Psoas muscle (tissue), 8 donors: ENCODE data around the gene WIPF3. TPM values are rescaled to one million over a fixed set of nuclear protein-coding genes. Genes with fewer than 3 reads are reported as not detected.

ENCODE experiments used
- ATAC-seq, 4 donors: fragments of 200-7000 bp; cut with Tn5 transposase; one replicate each; pipeline ENCODE4 v1.9.1; 2020; ENCODE audit warnings: moderate library complexity in 3 of 4, mild to moderate bottlenecking in 2 of 4
- DNase-seq, 2 donors: peaks; one replicate each; pipeline ENCODE4 v3.0.0-alpha.2; 2020
- H3K27ac ChIP-seq: fragments of 200-600 bp; one replicate; pipeline ENCODE4 v1.8.0; 2022
- H3K27me3 ChIP-seq, 3 donors: fragments of 200-600 bp in 1 of 3; one replicate each; pipeline versions ENCODE4 v1.6.1 to v1.8.0; 2013 to 2022; ENCODE audit warnings: low read length in 2 of 3, mild to moderate bottlenecking in 2 of 3, moderate library complexity in 1 of 3; ENCODE audit not compliant: insufficient read depth in 3 of 3
- H3K36me3 ChIP-seq, 2 donors: fragments of 200-600 bp in 1 of 2; one replicate each; pipeline versions ENCODE4 v1.6.1 to v1.8.0; 2013 to 2022; ENCODE audit warnings: low read depth in 1 of 2, mild to moderate bottlenecking in 1 of 2, moderate library complexity in 1 of 2; ENCODE audit not compliant: insufficient read depth in 1 of 2
- H3K4me1 ChIP-seq: fragments of 200-600 bp; one replicate; pipeline ENCODE4 v1.8.0; 2022
- H3K4me3 ChIP-seq: fragments of 200-600 bp; one replicate; pipeline ENCODE4 v1.8.0; 2022; ENCODE audit warnings: mild to moderate bottlenecking
- H3K9me3 ChIP-seq: fragments of 200-600 bp; one replicate; pipeline ENCODE4 v1.8.0; 2022
- WGBS, 3 donors: extraction: QIAGEN DNeasy Blood & Tissue Kit; methylation state at CpG; one replicate each; pipeline versions ENCODE4 v1.1.6 to v1.1.7; 2013; 5-methylcytosine and 5-hydroxymethylcytosine counted together
- intact Hi-C, 2 donors: fragments of 100-400 bp; cut with DNase I; formaldehyde crosslinking; loops; one replicate each; pipeline versions ENCODE4 v1.11.0 to v1.14.2; 2022
- polyA plus RNA-seq, 3 donors: library from polyadenylated mRNA; stranded (reverse); fragments of 200-250 nt; gene quantifications; one replicate each; pipeline ENCODE4 v1.2.3, GENCODE V29; 2013
- total RNA-seq, 4 donors: library from RNA; stranded (reverse); fragmentation: NEBNext Ultra II Directional in 2 of 4; extraction: Animal tissue kit (Norgen Biotek cat#: 25700) in 2 of 4; gene quantifications; one replicate each; pipeline versions ENCODE4 v1.2.1 to v1.2.4, GENCODE V29; 2021 to 2023
- TF ChIP-seq, protein P1 (sequence below): fragments of 200-600 bp; IDR thresholded peaks from one replicate; pipeline ENCODE4 v1.8.0; 2022; ENCODE audit warnings: antibody characterized with exemption
- donor health status: healthy with polysubstance abuse.
- donor health status: DM: no; HTN: no; CAD: no; lungs with moderate emphysema.
- donor health status: Bipolar disorder and iron deficiency.
- donor health status: healthy.
- donor health status: DM: yes; HTN: yes; CAD: no.
- donor health status: DM: no; HTN: no; CAD: no.
- donor health status: DM: no; HTN: no; CAD: no.
- donor health status: DM: yes; HTN: yes; CAD: no.

The WIPF3 gene
- total and polyA plus RNA-seq, 7 donors: 3.3 to 30.7 (median 18.5) TPM

DNA sequence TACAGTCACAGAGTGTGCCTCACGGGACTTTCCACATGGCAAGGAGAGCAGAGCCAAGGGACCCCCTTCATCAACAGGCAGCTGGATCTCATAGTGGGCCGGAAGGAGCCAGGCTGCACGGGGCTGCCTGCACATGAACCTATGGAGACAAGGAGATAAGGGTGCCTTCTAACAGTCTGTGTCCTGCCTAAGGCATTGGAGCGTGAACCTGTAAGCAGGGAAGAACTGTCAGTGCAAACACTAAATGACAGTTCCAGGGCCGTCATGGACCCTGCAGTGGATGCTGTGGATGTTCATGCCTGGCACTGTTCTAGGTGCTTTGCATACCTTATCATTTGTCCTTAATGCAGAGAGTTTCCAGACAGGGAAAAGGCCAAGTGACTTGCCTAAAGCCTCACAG is 85.9 kb downstream of the WIPF3 start:
- DNase-seq: no peak
- WGBS, 3 donors: 91 to 95% (median 92%) methylated on average over 5 of the region's 5 CpGs
- intact Hi-C loops: no loop called here
- Histone ChIP-seq H3K4me3 (no peak overlapping the region), H3K9me3 (no peaks in the 10 kb centered on the region), H3K27me3 (no peaks in the 10 kb centered on the region), H3K36me3 (peaks cover 0 to 75% of the 10 kb centered on the region in 2 donors), H3K4me1 (no peaks in the 10 kb centered on the region), H3K27ac (no peak overlapping the region)
- no peak for ATAC-seq
- TF ChIP-seq, protein P1, sequence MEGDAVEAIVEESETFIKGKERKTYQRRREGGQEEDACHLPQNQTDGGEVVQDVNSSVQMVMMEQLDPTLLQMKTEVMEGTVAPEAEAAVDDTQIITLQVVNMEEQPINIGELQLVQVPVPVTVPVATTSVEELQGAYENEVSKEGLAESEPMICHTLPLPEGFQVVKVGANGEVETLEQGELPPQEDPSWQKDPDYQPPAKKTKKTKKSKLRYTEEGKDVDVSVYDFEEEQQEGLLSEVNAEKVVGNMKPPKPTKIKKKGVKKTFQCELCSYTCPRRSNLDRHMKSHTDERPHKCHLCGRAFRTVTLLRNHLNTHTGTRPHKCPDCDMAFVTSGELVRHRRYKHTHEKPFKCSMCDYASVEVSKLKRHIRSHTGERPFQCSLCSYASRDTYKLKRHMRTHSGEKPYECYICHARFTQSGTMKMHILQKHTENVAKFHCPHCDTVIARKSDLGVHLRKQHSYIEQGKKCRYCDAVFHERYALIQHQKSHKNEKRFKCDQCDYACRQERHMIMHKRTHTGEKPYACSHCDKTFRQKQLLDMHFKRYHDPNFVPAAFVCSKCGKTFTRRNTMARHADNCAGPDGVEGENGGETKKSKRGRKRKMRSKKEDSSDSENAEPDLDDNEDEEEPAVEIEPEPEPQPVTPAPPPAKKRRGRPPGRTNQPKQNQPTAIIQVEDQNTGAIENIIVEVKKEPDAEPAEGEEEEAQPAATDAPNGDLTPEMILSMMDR: no peak

DNA sequence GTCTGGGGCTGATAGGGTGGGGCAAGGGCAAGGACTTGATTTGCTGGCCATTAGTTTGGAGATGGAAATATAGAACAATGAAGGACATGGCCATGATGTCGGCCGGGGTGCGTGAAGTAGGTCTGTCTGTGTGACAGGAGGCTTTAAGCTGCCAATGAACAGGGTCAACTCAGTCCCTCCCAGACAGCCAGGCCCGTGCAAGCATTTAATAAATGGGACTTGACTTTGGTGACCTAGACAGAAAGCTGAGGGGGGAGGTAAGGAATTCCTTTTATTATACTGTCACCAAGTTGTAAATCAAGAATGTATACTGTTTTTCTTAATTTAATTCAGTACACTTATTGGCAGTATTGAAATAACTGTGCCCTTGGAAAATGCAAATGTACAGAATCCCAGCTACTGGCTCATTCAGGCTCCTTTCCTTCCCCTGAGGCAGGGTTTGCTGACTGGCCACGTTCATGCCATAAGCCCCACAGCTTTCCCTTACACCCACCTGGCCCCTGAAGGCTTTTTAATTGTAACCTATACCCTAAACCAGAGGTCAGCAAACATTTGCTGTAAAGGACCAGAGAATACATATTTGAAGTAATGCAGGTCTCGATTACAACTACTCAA is 87.2 kb downstream of the WIPF3 start:
- Histone ChIP-seq H3K27ac (no peak overlapping the region), H3K4me1 (no peaks in the 10 kb centered on the region), H3K9me3 (no peaks in the 10 kb centered on the region), H3K36me3 (peaks cover 0 to 74% of the 10 kb centered on the region in 2 donors), H3K4me3 (no peak overlapping the region), H3K27me3 (no peaks in the 10 kb centered on the region)
- 55 to 58% (median 56%) methylated on average over 6 of the region's 6 CpGs for WGBS, 3 donors
- ATAC-seq (no peak), DNase-seq (no peak)
- intact Hi-C loops: no loop called here
- TF ChIP-seq, protein P1: no peak

DNA sequence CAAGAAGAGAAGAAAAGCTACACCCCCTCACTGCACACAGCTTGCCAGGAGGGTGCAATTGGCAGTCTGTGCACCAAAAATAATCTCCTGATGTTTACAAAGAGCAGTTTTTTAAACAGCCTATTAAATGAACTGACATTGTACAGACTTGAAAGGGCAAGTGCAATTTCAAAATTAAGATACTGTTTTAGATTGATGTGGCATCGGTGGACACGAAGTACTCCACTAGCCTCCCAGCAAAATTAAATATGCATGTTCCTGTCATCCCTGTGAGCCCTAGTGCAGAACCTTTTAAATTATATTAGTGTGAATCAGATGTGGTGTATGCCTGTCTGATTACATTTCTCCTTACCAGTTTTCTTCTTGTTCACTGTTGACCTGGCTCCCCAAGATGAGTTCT is 87.9 kb downstream of the WIPF3 start:
- Histone ChIP-seq H3K4me1 (no peaks in the 10 kb centered on the region), H3K9me3 (no peaks in the 10 kb centered on the region), H3K36me3 (peaks cover 0 to 69% of the 10 kb centered on the region in 2 donors), H3K27ac (no peak overlapping the region), H3K27me3 (no peaks in the 10 kb centered on the region), H3K4me3 (no peak overlapping the region)
- WGBS, 3 donors: 77 to 85% (median 84%) methylated on average over 2 of the region's 2 CpGs
- DNase-seq (no peak), ATAC-seq (no peak)
- TF ChIP-seq, protein P1: no peak
- intact Hi-C loops: no loop called here

- 79 to 82% (median 82%) methylated on average over 6 of the region's 6 CpGs for WGBS, 3 donors
- H3K4me1 ChIP-seq: no peaks in the 10 kb centered on the region
- H3K36me3 ChIP-seq: peaks cover 0 to 57% of the 10 kb centered on the region in 2 donors
- no peaks in the 10 kb centered on the region for H3K27me3 ChIP-seq
- TF ChIP-seq, protein P1: no peak
- intact Hi-C loops: no loop called here
- H3K4me3 ChIP-seq: no peak overlapping the region
- H3K27ac ChIP-seq: no peak overlapping the region
- ATAC-seq (no peak), DNase-seq (no peak)
- H3K9me3 ChIP-seq: no peaks in the 10 kb centered on the region
These were observed 89.3 kb downstream of the WIPF3 start for GRCh38 chr7:29895559-29895958.
